A673 (cell line): ENCODE results near the gene GRAMD1C. TPM values are rescaled to one million over a fixed set of nuclear protein-coding genes. Genes with fewer than 3 reads are reported as not detected.
A peak's percentile ranks its signal among the peaks of the same experiment; 100 is the strongest.

Source experiments
- BruUV-seq: library from RNA; stranded (reverse); fragments of 400-500 nt; replicated peaks from 2 replicates; lab custom pipeline; 2021; lab: Mats Ljungman, UMichigan
- CTCF ChIA-PET: fragments of 300-600 bp; sonication (Branson Sonifier 250); formaldehyde crosslinking; loops from one replicate; lab custom pipeline; 2022; ENCODE audit warnings: antibody characterized with exemption; lab: Charles Lee
- POLR2A ChIA-PET: fragments of 300-600 bp; sonication (Branson Sonifier 250); formaldehyde crosslinking; loops from one replicate; lab custom pipeline; 2022; ENCODE audit warnings: antibody characterized with exemption; ENCODE audit not compliant: low non-redundant PET; lab: Charles Lee
- DNase-seq: peaks from one replicate; pipeline ENCODE4 v3.0.0-alpha.2; 2015; ENCODE audit warnings: low spot score
- H3K27ac ChIP-seq: fragments of 200-600 bp; sonication (generic); 2 replicates; pipeline ENCODE4 v1.5.1; 2016; ENCODE audit warnings: mixed run types, low read depth, mild to moderate bottlenecking, mixed read lengths, antibody characterized with exemption, low read length; ENCODE audit not compliant: poor library complexity, severe bottlenecking
- H3K27me3 ChIP-seq: fragments of 200-600 bp; sonication (generic); replicated peaks from 2 replicates; pipeline ENCODE4 v1.6.1; 2017; ENCODE audit warnings: mixed run types, low read depth, mild to moderate bottlenecking, mixed read lengths, antibody characterized with exemption, low read length; ENCODE audit not compliant: insufficient read depth, poor library complexity
- H3K36me3 ChIP-seq: fragments of 200-600 bp; sonication (generic); 2 replicates; pipeline ENCODE4 v1.6.1; 2016; ENCODE audit warnings: mixed run types, mild to moderate bottlenecking, mixed read lengths, antibody characterized with exemption, low read length; ENCODE audit not compliant: insufficient read depth, poor library complexity, severe bottlenecking
- H3K4me1 ChIP-seq: fragments of 200-600 bp; sonication (generic); 2 replicates; pipeline ENCODE4 v1.6.1; 2017; ENCODE audit warnings: mixed run types, mild to moderate bottlenecking, mixed read lengths, antibody characterized with exemption, low read length; ENCODE audit not compliant: insufficient read depth, poor library complexity, severe bottlenecking
- H3K4me3 ChIP-seq: fragments of 200-600 bp; sonication (generic); 2 replicates; pipeline ENCODE4 v1.5.1; 2016; ENCODE audit warnings: low read depth, mixed run types, mild to moderate bottlenecking, mixed read lengths, low read length; ENCODE audit not compliant: poor library complexity, severe bottlenecking
- H3K9me3 ChIP-seq: fragments of 200-600 bp; sonication (generic); 2 replicates; pipeline ENCODE4 v1.6.1; 2016; ENCODE audit warnings: mixed run types, low read depth, mild to moderate bottlenecking, mixed read lengths, antibody characterized with exemption, low read length; ENCODE audit not compliant: poor library complexity, severe bottlenecking
- EZH2 ChIP-seq: fragments of 200-600 bp; sonication (generic); IDR thresholded peaks from 2 replicates; pipeline ENCODE4 v1.6.1; 2017; ENCODE audit warnings: borderline replicate concordance, low read depth, mild to moderate bottlenecking, mixed read lengths, antibody characterized with exemption, low read length; ENCODE audit not compliant: poor library complexity, severe bottlenecking
- intact Hi-C: fragments of 100-400 bp; cut with micrococcal nuclease; formaldehyde crosslinking; loops from one replicate; pipeline ENCODE4 v1.10.0; 2022; ENCODE audit not compliant: unreplicated experiment
- total RNA-seq: library from RNA; stranded (reverse); gene quantifications from 2 replicates; pipeline ENCODE4 v1.2.3, GENCODE V29; 2021
- TF ChIP-seq, protein P1 (sequence below): fragments of 300-800, 200-600 bp; sonication (generic); conservative IDR thresholded peaks from 2 replicates; pipeline ENCODE4 v1.5.1; 2017; ENCODE audit warnings: low read depth, mild to moderate bottlenecking, antibody characterized with exemption, low read length, moderate library complexity, mixed read lengths

The GRAMD1C gene
- total RNA-seq, 1 experiment from 2014 or later: 3.1 TPM

DNA sequence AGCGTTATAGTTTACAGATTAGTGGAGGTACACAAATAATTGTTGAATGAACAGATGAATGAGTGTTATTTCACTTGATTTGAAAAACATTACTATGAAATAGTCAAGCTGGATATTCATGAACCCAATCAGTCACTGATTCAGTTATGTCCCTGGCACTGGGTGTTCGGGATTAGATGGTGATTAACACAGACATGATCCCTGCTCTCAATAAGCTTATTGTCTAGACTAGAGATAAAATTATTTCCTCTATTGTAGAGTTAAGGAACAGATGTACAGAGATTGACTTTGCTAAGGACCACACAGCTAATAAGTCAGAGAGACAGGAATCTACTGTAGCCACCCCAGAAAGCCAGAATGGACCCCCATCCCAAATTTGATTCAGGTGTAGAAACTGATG lies 963 bp downstream of the GRAMD1C start:
- Histone ChIP-seq H3K27ac (no peak overlapping the region), H3K4me1 (peaks cover 3% of the 10 kb centered on the region), H3K36me3 (no peaks in the 10 kb centered on the region), H3K9me3 (no peaks in the 10 kb centered on the region), H3K27me3 (no peaks in the 10 kb centered on the region), H3K4me3 (peak overlapping the region; percentile 56)
- TF ChIP-seq, protein P1, sequence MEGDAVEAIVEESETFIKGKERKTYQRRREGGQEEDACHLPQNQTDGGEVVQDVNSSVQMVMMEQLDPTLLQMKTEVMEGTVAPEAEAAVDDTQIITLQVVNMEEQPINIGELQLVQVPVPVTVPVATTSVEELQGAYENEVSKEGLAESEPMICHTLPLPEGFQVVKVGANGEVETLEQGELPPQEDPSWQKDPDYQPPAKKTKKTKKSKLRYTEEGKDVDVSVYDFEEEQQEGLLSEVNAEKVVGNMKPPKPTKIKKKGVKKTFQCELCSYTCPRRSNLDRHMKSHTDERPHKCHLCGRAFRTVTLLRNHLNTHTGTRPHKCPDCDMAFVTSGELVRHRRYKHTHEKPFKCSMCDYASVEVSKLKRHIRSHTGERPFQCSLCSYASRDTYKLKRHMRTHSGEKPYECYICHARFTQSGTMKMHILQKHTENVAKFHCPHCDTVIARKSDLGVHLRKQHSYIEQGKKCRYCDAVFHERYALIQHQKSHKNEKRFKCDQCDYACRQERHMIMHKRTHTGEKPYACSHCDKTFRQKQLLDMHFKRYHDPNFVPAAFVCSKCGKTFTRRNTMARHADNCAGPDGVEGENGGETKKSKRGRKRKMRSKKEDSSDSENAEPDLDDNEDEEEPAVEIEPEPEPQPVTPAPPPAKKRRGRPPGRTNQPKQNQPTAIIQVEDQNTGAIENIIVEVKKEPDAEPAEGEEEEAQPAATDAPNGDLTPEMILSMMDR: no peak
- no peak for TF ChIP-seq EZH2
- ChIA-PET CTCF (interaction anchor here (1.2 kb wide), 1 partner anchor 103 kb away, joined by 4 read pairs; no protein-coding TSS in a partner anchor), POLR2A (no interaction called here)
- intact Hi-C loops: loop anchor here (2.0 kb wide), 2 partner anchors 73 to 103 kb away; no protein-coding TSS in a partner anchor
- BruUV-seq: no TSS peak
- peak; percentile 12 for DNase-seq

DNA sequence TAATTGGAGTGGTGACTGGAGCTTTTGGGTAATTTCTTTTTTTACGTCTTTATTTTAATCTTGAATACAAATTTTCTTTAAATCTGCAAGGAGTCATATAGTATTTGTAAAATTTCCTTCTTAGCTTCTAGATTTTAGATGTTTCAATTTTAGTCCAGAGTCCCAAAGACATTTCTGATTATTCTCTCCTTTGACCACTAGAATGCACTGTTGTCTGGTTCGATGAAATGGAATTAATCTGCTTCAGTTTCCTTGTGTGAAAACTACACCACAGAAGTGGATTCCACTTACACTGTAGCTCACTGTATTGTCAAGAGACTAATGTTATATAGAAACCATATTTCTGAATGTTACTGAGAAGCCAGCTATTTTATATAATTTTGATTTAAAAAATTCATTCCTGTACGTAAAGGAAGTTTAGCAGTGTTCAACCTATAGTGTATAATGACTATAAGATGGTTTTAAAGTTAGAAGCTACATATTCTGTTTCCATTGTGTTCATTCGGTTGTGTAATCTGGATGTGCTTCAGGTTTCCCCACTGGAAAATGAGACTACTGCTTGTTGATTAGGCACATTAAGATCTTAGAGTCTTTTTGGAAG lies 6.1 kb downstream of the GRAMD1C start:
- intact Hi-C loops: loop anchor here (10.0 kb wide), 2 partner anchors 310 to 1980 kb away; no protein-coding TSS in a partner anchor
- POLR2A ChIA-PET: interaction anchor here (0.5 kb wide), 1 partner anchor 223 kb away, joined by 3 read pairs; no protein-coding TSS in a partner anchor

DNA sequence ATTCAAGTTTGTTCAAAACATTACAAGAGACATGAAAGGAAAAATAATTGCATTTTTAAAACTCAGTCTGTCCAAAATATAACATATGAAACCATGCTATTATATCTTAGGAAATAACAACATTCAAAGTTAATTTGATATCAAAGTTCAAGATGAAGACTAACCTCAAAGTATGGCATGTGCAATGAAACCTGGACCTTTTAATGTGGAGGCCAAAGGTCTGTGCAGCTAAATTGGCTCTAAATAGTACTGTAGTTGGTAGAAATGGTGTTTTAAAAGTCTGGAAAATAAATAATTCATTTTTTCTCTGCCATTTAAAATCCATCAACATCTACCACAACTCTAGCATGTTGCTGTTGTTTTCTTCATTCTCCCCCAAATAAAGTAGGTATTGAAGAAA lies 8.7 kb downstream of the GRAMD1C start:
- ChIA-PET POLR2A (no interaction called here), CTCF (no interaction called here)
- H3K9me3 ChIP-seq: no peaks in the 10 kb centered on the region
- DNase-seq: no peak
- intact Hi-C loops: loop anchor here (10.0 kb wide), 2 partner anchors 308 to 1978 kb away; no protein-coding TSS in a partner anchor
- no peaks in the 10 kb centered on the region for H3K27me3 ChIP-seq
- BruUV-seq: no TSS peak
- no peaks in the 10 kb centered on the region for H3K4me1 ChIP-seq
- no peak overlapping the region for H3K4me3 ChIP-seq
- H3K27ac ChIP-seq: no peak overlapping the region
- H3K36me3 ChIP-seq: no peaks in the 10 kb centered on the region
- TF ChIP-seq, protein P1: no peak
- TF ChIP-seq EZH2: no peak

More for the DNA sequence above, 6.1 kb downstream of the GRAMD1C start:
- TF ChIP-seq EZH2: no peak
- TF ChIP-seq, protein P1: peak; percentile 73
- H3K9me3 ChIP-seq: no peaks in the 10 kb centered on the region
- H3K36me3 ChIP-seq: no peaks in the 10 kb centered on the region
- H3K27me3 ChIP-seq: no peaks in the 10 kb centered on the region
- peak; percentile 65 for DNase-seq
- H3K4me3 ChIP-seq: no peak overlapping the region
- CTCF ChIA-PET: interaction anchor here (0.8 kb wide), 1 partner anchor 68 kb away, joined by 3 read pairs; no protein-coding TSS in a partner anchor
- H3K27ac ChIP-seq: no peak overlapping the region
- BruUV-seq: no TSS peak
- H3K4me1 ChIP-seq: no peaks in the 10 kb centered on the region
